NCI-H1417 treated with DMSO at 0.1 percent for 48 hours (cell line): Measurements from ENCODE around the gene PRMT1.

ENCODE experiments used
- DNase-seq: peaks from one replicate; lab custom pipeline; 2025; lab: John Stamatoyannopoulos, UW

Gene PRMT1

GRCh38 chr19:49688531-49689132, 11.6 kb downstream of the PRMT1 start:
- DNase-seq = no peak

- DNase-seq = no peak
Measured at GRCh38 chr19:49689133-49690078, 12.3 kb downstream of the PRMT1 start, which contains the start of gene ADM5. Gene ADM5 (plus strand): TSS chr19:49689594. CDS start chr19:49689838, 244 bp downstream.

GRCh38 chr19:49690079-49690655, 13.1 kb downstream of the PRMT1 start:
- no peak for DNase-seq

GRCh38 chr19:49690656-49691242, 13.7 kb downstream of the PRMT1 start, which contains the start of gene CPT1C:
Gene CPT1C (plus strand): TSS chr19:49691116. CDS start chr19:49692253, 1,137 bp downstream.
- no peak for DNase-seq

- DNase-seq = no peak
Measured at GRCh38 chr19:49691243-49692146, 14.4 kb downstream of the PRMT1 start.

GRCh38 chr19:49692147-49692506, 15.1 kb downstream of the PRMT1 start:
- DNase-seq = no peak

- no peak for DNase-seq
Measured at GRCh38 chr19:49696115-49696514, 19.0 kb downstream of the PRMT1 start.

- no peak for DNase-seq
Measured at GRCh38 chr19:49696865-49697264, 19.8 kb downstream of the PRMT1 start.

- DNase-seq = no peak
Measured at GRCh38 chr19:49699364-49699763, 22.3 kb downstream of the PRMT1 start.

- no peak for DNase-seq
Measured at GRCh38 chr19:49700563-49700962, 23.5 kb downstream of the PRMT1 start.

GRCh38 chr19:49701271-49701786, 24.3 kb downstream of the PRMT1 start:
- DNase-seq = no peak

- no peak for DNase-seq
Measured at GRCh38 chr19:49704888-49705642, 28.0 kb downstream of the PRMT1 start.

- DNase-seq = no peak
Measured at GRCh38 chr19:49705919-49706318, 28.8 kb downstream of the PRMT1 start.

- DNase-seq = no peak
Measured at GRCh38 chr19:49710372-49710951, 33.4 kb downstream of the PRMT1 start.

GRCh38 chr19:49712397-49712859, 35.4 kb downstream of the PRMT1 start:
- DNase-seq = no peak

GRCh38 chr19:49713236-49713845, 36.3 kb downstream of the PRMT1 start:
- no peak for DNase-seq

- no peak for DNase-seq
Measured at GRCh38 chr19:49716154-49716553, 39.1 kb downstream of the PRMT1 start.

GRCh38 chr19:49718511-49718910, 41.4 kb downstream of the PRMT1 start:
- DNase-seq = no peak

- no peak for DNase-seq
Measured at GRCh38 chr19:49718991-49719390, 41.9 kb downstream of the PRMT1 start.
